ENCODE results near the gene RAMP2. TPM values are rescaled to one million over a fixed set of nuclear protein-coding genes. Genes with fewer than 3 reads are reported as not detected.

Gene RAMP2
- total and polyA plus RNA-seq, 2 of the 13 experiments (the other 11 are each of a cell fraction or from before 2014, with no cell fraction given), result 1.4 to 5.2 TPM

- TF ChIP-seq ZBTB21 (CRISPR knock-in tag; IDR thresholded peaks at IDR 0.05), result no peak
- TF ChIP-seq, protein P1, sequence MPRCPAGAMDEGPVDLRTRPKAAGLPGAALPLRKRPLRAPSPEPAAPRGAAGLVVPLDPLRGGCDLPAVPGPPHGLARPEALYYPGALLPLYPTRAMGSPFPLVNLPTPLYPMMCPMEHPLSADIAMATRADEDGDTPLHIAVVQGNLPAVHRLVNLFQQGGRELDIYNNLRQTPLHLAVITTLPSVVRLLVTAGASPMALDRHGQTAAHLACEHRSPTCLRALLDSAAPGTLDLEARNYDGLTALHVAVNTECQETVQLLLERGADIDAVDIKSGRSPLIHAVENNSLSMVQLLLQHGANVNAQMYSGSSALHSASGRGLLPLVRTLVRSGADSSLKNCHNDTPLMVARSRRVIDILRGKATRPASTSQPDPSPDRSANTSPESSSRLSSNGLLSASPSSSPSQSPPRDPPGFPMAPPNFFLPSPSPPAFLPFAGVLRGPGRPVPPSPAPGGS (CRISPR knock-in tag; IDR thresholded peaks at IDR 0.05), result peak; percentile 90; the same call in 1 of the 2 replicates
- TF ChIP-seq MBNL3 (CRISPR knock-in tag; conservative IDR thresholded peaks at IDR 0.05), result no peak
- peak; percentile 74; the same call in 1 of the 2 replicates for TF ChIP-seq ZNF44 (CRISPR knock-in tag; IDR thresholded peaks at IDR 0.05)
- TF ChIP-seq RELA (CRISPR knock-in tag; IDR thresholded peaks at IDR 0.05), result no peak
- TF ChIP-seq NCOA1 (CRISPR knock-in tag; IDR thresholded peaks at IDR 0.05), result no peak; the same call in 1 of the 2 replicates
- no peak for TF ChIP-seq POGZ (CRISPR knock-in tag; IDR thresholded peaks at IDR 0.05)
- no peak; the same call in 1 of the 2 replicates for TF ChIP-seq ZBTB43 (CRISPR knock-in tag; conservative IDR thresholded peaks at IDR 0.05)
- TF ChIP-seq, protein P2, sequence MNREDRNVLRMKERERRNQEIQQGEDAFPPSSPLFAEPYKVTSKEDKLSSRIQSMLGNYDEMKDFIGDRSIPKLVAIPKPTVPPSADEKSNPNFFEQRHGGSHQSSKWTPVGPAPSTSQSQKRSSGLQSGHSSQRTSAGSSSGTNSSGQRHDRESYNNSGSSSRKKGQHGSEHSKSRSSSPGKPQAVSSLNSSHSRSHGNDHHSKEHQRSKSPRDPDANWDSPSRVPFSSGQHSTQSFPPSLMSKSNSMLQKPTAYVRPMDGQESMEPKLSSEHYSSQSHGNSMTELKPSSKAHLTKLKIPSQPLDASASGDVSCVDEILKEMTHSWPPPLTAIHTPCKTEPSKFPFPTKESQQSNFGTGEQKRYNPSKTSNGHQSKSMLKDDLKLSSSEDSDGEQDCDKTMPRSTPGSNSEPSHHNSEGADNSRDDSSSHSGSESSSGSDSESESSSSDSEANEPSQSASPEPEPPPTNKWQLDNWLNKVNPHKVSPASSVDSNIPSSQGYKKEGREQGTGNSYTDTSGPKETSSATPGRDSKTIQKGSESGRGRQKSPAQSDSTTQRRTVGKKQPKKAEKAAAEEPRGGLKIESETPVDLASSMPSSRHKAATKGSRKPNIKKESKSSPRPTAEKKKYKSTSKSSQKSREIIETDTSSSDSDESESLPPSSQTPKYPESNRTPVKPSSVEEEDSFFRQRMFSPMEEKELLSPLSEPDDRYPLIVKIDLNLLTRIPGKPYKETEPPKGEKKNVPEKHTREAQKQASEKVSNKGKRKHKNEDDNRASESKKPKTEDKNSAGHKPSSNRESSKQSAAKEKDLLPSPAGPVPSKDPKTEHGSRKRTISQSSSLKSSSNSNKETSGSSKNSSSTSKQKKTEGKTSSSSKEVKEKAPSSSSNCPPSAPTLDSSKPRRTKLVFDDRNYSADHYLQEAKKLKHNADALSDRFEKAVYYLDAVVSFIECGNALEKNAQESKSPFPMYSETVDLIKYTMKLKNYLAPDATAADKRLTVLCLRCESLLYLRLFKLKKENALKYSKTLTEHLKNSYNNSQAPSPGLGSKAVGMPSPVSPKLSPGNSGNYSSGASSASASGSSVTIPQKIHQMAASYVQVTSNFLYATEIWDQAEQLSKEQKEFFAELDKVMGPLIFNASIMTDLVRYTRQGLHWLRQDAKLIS (CRISPR knock-in tag; IDR thresholded peaks at IDR 0.05), result no peak
- peak; percentile 70; the same call in 1 of the 2 replicates for TF ChIP-seq POGK (CRISPR knock-in tag; conservative IDR thresholded peaks at IDR 0.05)
- no peak for TF ChIP-seq NFRKB (IDR thresholded peaks at IDR 0.05)
- TF ChIP-seq MLX (CRISPR knock-in tag; IDR thresholded peaks at IDR 0.05), result no peak
- TF ChIP-seq, protein P3, sequence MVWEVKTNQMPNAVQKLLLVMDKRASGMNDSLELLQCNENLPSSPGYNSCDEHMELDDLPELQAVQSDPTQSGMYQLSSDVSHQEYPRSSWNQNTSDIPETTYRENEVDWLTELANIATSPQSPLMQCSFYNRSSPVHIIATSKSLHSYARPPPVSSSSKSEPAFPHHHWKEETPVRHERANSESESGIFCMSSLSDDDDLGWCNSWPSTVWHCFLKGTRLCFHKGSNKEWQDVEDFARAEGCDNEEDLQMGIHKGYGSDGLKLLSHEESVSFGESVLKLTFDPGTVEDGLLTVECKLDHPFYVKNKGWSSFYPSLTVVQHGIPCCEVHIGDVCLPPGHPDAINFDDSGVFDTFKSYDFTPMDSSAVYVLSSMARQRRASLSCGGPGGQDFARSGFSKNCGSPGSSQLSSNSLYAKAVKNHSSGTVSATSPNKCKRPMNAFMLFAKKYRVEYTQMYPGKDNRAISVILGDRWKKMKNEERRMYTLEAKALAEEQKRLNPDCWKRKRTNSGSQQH (CRISPR knock-in tag; IDR thresholded peaks at IDR 0.05; ENCODE audit: low read depth), result 0 out of 2 replicates have a peak, but pooled peaks have one; percentile 30
- peak; percentile 22 for TF ChIP-seq YY1 (IDR thresholded peaks at IDR 0.05; ENCODE audit: insufficient read depth, insufficient replicate concordance, low read depth, low read length)
These were observed at the start of gene RAMP2 (continued) for GRCh38 chr17:42760652-42761581.
